Measurements from ENCODE around the gene C2CD5.
"Not testable (repeated sequence)": the region's sequence is repeated elsewhere in the genome, so short reads cannot be mapped to it uniquely, and the experiment has no call there.

The C2CD5 gene

GRCh38 chr12:22488478-22488877 is 55.9 kb downstream of the C2CD5 start:
- Mint-ChIP-seq H3K36me3 (ENCODE audit: insufficient read depth) (peaks cover 38% of the 10 kb centered on the region), H3K27ac (ENCODE audit: low read depth) (no peak overlapping the region), H3K4me3 (no peak overlapping the region), H3K27me3 (no peaks in the 10 kb centered on the region), H3K4me1 (no peaks in the 10 kb centered on the region), H3K9me3 (no peaks in the 10 kb centered on the region)
- DNase-seq (ENCODE audit: low spot score in 2 of 2) (no peak), ATAC-seq (replicated peaks; ENCODE audit: extremely low read depth, poor library complexity, severe bottlenecking) (no peak)

- H3K36me3 Mint-ChIP-seq (ENCODE audit: insufficient read depth): peaks cover 39% of the 10 kb centered on the region
- H3K27me3 Mint-ChIP-seq; H3K9me3 Mint-ChIP-seq; DNase-seq (ENCODE audit: low spot score in 2 of 2); ATAC-seq (replicated peaks; ENCODE audit: extremely low read depth, poor library complexity, severe bottlenecking); H3K4me3 Mint-ChIP-seq; H3K27ac Mint-ChIP-seq (ENCODE audit: low read depth); H3K4me1 Mint-ChIP-seq: not testable (repeated sequence)
These were observed 56.7 kb downstream of the C2CD5 start for GRCh38 chr12:22487683-22488082.

GRCh38 chr12:22481547-22482104 is 62.7 kb downstream of the C2CD5 start:
- peaks cover 12% of the 10 kb centered on the region for H3K4me1 Mint-ChIP-seq
- H3K4me3 Mint-ChIP-seq: no peak overlapping the region

GRCh38 chr12:22480814-22481213 is 63.5 kb downstream of the C2CD5 start:
- ATAC-seq (replicated peaks; ENCODE audit: extremely low read depth, poor library complexity, severe bottlenecking); H3K4me3 Mint-ChIP-seq; H3K27ac Mint-ChIP-seq (ENCODE audit: low read depth); H3K27me3 Mint-ChIP-seq; DNase-seq (ENCODE audit: low spot score in 2 of 2); H3K9me3 Mint-ChIP-seq: not testable (repeated sequence)
- peaks cover 12% of the 10 kb centered on the region for H3K4me1 Mint-ChIP-seq
- peaks cover 35% of the 10 kb centered on the region for H3K36me3 Mint-ChIP-seq (ENCODE audit: insufficient read depth)

More at GRCh38 chr12:22481547-22482104, 62.7 kb downstream of the C2CD5 start:
- ATAC-seq (replicated peaks; ENCODE audit: extremely low read depth, poor library complexity, severe bottlenecking) (no peak), DNase-seq (ENCODE audit: low spot score in 2 of 2) (no peak)
- peaks cover 38% of the 10 kb centered on the region for H3K36me3 Mint-ChIP-seq (ENCODE audit: insufficient read depth)
- no peaks in the 10 kb centered on the region for H3K27me3 Mint-ChIP-seq
- H3K27ac Mint-ChIP-seq (ENCODE audit: low read depth): no peak overlapping the region
- H3K9me3 Mint-ChIP-seq: no peaks in the 10 kb centered on the region

- DNase-seq (ENCODE audit: low spot score in 2 of 2) (no peak), ATAC-seq (replicated peaks; ENCODE audit: extremely low read depth, poor library complexity, severe bottlenecking) (no peak)
- H3K4me3 Mint-ChIP-seq: no peak overlapping the region
- peaks cover 35% of the 10 kb centered on the region for H3K36me3 Mint-ChIP-seq (ENCODE audit: insufficient read depth)
- no peaks in the 10 kb centered on the region for H3K9me3 Mint-ChIP-seq
- no peak overlapping the region for H3K27ac Mint-ChIP-seq (ENCODE audit: low read depth)
- H3K4me1 Mint-ChIP-seq: peaks cover 12% of the 10 kb centered on the region
- no peaks in the 10 kb centered on the region for H3K27me3 Mint-ChIP-seq
These were observed 64.3 kb downstream of the C2CD5 start for GRCh38 chr12:22480016-22480415.

- no peak for ATAC-seq (replicated peaks; ENCODE audit: extremely low read depth, poor library complexity, severe bottlenecking)
- Mint-ChIP-seq H3K4me3 (no peak overlapping the region), H3K9me3 (no peaks in the 10 kb centered on the region), H3K36me3 (ENCODE audit: insufficient read depth) (peaks cover 31% of the 10 kb centered on the region), H3K4me1 (peaks cover 24% of the 10 kb centered on the region), H3K27me3 (no peaks in the 10 kb centered on the region), H3K27ac (ENCODE audit: low read depth) (no peak overlapping the region)
- DNase-seq (ENCODE audit: low spot score in 2 of 2): no peak
These were observed 66.5 kb downstream of the C2CD5 start for GRCh38 chr12:22477894-22478287.

- H3K4me3 Mint-ChIP-seq: no peak overlapping the region
- no peak overlapping the region for H3K27ac Mint-ChIP-seq (ENCODE audit: low read depth)
- H3K9me3 Mint-ChIP-seq: no peaks in the 10 kb centered on the region
- H3K4me1 Mint-ChIP-seq: peaks cover 24% of the 10 kb centered on the region
- no peaks in the 10 kb centered on the region for H3K27me3 Mint-ChIP-seq
- H3K36me3 Mint-ChIP-seq (ENCODE audit: insufficient read depth): peaks cover 29% of the 10 kb centered on the region
- DNase-seq (ENCODE audit: low spot score in 2 of 2): no peak
- ATAC-seq (replicated peaks; ENCODE audit: extremely low read depth, poor library complexity, severe bottlenecking): no peak
These were observed 67.0 kb downstream of the C2CD5 start for GRCh38 chr12:22477166-22477893.

GRCh38 chr12:22476133-22476532 is 68.2 kb downstream of the C2CD5 start:
- Mint-ChIP-seq H3K27me3 (no peaks in the 10 kb centered on the region), H3K36me3 (ENCODE audit: insufficient read depth) (peaks cover 23% of the 10 kb centered on the region), H3K4me3 (no peak overlapping the region), H3K27ac (ENCODE audit: low read depth) (no peak overlapping the region), H3K4me1 (peaks cover 24% of the 10 kb centered on the region), H3K9me3 (no peaks in the 10 kb centered on the region)
- ATAC-seq (replicated peaks; ENCODE audit: extremely low read depth, poor library complexity, severe bottlenecking) (no peak), DNase-seq (ENCODE audit: low spot score in 2 of 2) (no peak)

GRCh38 chr12:22474970-22475720 is 69.2 kb downstream of the C2CD5 start:
- DNase-seq (ENCODE audit: low spot score in 2 of 2): no peak
- Mint-ChIP-seq H3K27ac (ENCODE audit: low read depth) (no peak overlapping the region), H3K9me3 (no peaks in the 10 kb centered on the region), H3K36me3 (ENCODE audit: insufficient read depth) (peaks cover 19% of the 10 kb centered on the region), H3K4me3 (no peak overlapping the region), H3K27me3 (no peaks in the 10 kb centered on the region), H3K4me1 (peaks cover 21% of the 10 kb centered on the region)
- ATAC-seq (replicated peaks; ENCODE audit: extremely low read depth, poor library complexity, severe bottlenecking): no peak

GRCh38 chr12:22473212-22473611 is 71.1 kb downstream of the C2CD5 start:
- Mint-ChIP-seq H3K4me1 (peaks cover 18% of the 10 kb centered on the region), H3K9me3 (no peaks in the 10 kb centered on the region), H3K27me3 (no peaks in the 10 kb centered on the region), H3K4me3 (peak overlapping the region; percentile 2), H3K27ac (ENCODE audit: low read depth) (no peak overlapping the region), H3K36me3 (ENCODE audit: insufficient read depth) (peaks cover 21% of the 10 kb centered on the region)
- no peak for ATAC-seq (replicated peaks; ENCODE audit: extremely low read depth, poor library complexity, severe bottlenecking)
- DNase-seq (ENCODE audit: low spot score in 2 of 2): no peak

- H3K9me3 Mint-ChIP-seq: no peaks in the 10 kb centered on the region
- peaks cover 12% of the 10 kb centered on the region for H3K36me3 Mint-ChIP-seq (ENCODE audit: insufficient read depth)
- H3K4me3 Mint-ChIP-seq: no peak overlapping the region
- H3K4me1 Mint-ChIP-seq: no peaks in the 10 kb centered on the region
- no peaks in the 10 kb centered on the region for H3K27me3 Mint-ChIP-seq
- DNase-seq (ENCODE audit: low spot score in 2 of 2): no peak
- H3K27ac Mint-ChIP-seq (ENCODE audit: low read depth): no peak overlapping the region
- no peak for ATAC-seq (replicated peaks; ENCODE audit: extremely low read depth, poor library complexity, severe bottlenecking)
These were observed 77.2 kb downstream of the C2CD5 start for GRCh38 chr12:22467190-22467589.

GRCh38 chr12:22463306-22463705 is 81.0 kb downstream of the C2CD5 start:
- H3K27me3 Mint-ChIP-seq: no peaks in the 10 kb centered on the region
- H3K36me3 Mint-ChIP-seq (ENCODE audit: insufficient read depth): peaks cover 11% of the 10 kb centered on the region
- no peak for ATAC-seq (replicated peaks; ENCODE audit: extremely low read depth, poor library complexity, severe bottlenecking)

GRCh38 chr12:22461786-22462185 is 82.6 kb downstream of the C2CD5 start:
- H3K27ac Mint-ChIP-seq (ENCODE audit: low read depth): no peak overlapping the region
- DNase-seq (ENCODE audit: low spot score in 2 of 2) (no peak), ATAC-seq (replicated peaks; ENCODE audit: extremely low read depth, poor library complexity, severe bottlenecking) (no peak)
- H3K9me3 Mint-ChIP-seq: no peaks in the 10 kb centered on the region
- no peak overlapping the region for H3K4me3 Mint-ChIP-seq
- H3K27me3 Mint-ChIP-seq: no peaks in the 10 kb centered on the region
- peaks cover 15% of the 10 kb centered on the region for H3K36me3 Mint-ChIP-seq (ENCODE audit: insufficient read depth)
- H3K4me1 Mint-ChIP-seq: no peaks in the 10 kb centered on the region

More at GRCh38 chr12:22463306-22463705, 81.0 kb downstream of the C2CD5 start:
- no peak overlapping the region for H3K4me3 Mint-ChIP-seq
- no peak for DNase-seq (ENCODE audit: low spot score in 2 of 2)
- no peaks in the 10 kb centered on the region for H3K9me3 Mint-ChIP-seq
- H3K27ac Mint-ChIP-seq (ENCODE audit: low read depth): no peak overlapping the region
- no peaks in the 10 kb centered on the region for H3K4me1 Mint-ChIP-seq
